K562 (cell line): ENCODE results near the gene RBMS1. TPM values are rescaled to one million over a fixed set of nuclear protein-coding genes. Genes with fewer than 3 reads are reported as not detected.

Experiments used
- ATAC-seq: fragments of 200-7000 bp; cut with Tn5 transposase; 3 replicates; pipeline ENCODE4 v1.9.1; 2020; ENCODE audit warnings: moderate library complexity
- BruUV-seq: library from RNA; stranded (reverse); fragments of 400-500 nt; replicated peaks from 2 replicates; lab custom pipeline; 2021; lab: Mats Ljungman, UMichigan
- CTCF ChIA-PET: fragments of 300-600 bp; formaldehyde crosslinking; extraction: SDS; loops from one replicate; lab custom pipeline; 2021; ENCODE audit warnings: low intra/inter-chr PET ratio; lab: Yijun Ruan, JAX
- POLR2A ChIA-PET: fragments of 300-600, 350-650 bp; sonication (Branson Sonifier 250); formaldehyde crosslinking; extraction: SDS; loops from one replicate; lab custom pipeline; 2021; ENCODE audit warnings: antibody characterized with exemption, inconsistent platforms; lab: Yijun Ruan, JAX
- DNase-seq, 4 experiments: peaks; one replicate each; pipeline versions ENCODE4 v3.0.0 to v3.0.0-alpha.2; 2011 to 2018; ENCODE audit warnings: low spot score in 3 of 4, mixed read lengths in 3 of 4; ENCODE audit errors: extremely low read depth in 1 of 4
- FAIRE-seq: peaks from 2 replicates; lab custom pipeline; 2011; peaks lifted over from hg19 to GRCh38; lab: Jason Lieb, UNC
- H2AFZ ChIP-seq: 2 replicates; pipeline ENCODE4 v1.6.0; 2011; ENCODE audit warnings: low read depth, low read length, control low read depth, inconsistent platforms
- H3K27ac ChIP-seq: fragments of 200-600 bp; 3 replicates; pipeline ENCODE4 v1.8.0; 2011; ENCODE audit warnings: low read depth, mild to moderate bottlenecking, control low read depth, inconsistent platforms, low read length, moderate library complexity, mixed read lengths; ENCODE audit errors: extremely low read depth
- H3K27me3 ChIP-seq, 2 experiments: fragments of 300-600 bp in 1 of 2; 2 replicates in 1 of 2; 3 replicates in 1 of 2; pipeline versions ENCODE4 v1.6.0 to v1.8.0; 2011; ENCODE audit warnings: inconsistent platforms in 2 of 2, low read length in 2 of 2, mild to moderate bottlenecking in 1 of 2, mixed read lengths in 1 of 2, moderate library complexity in 1 of 2; ENCODE audit not compliant: control insufficient read depth in 2 of 2, insufficient read depth in 2 of 2
- H3K36me3 ChIP-seq: fragments of 300-600 bp; 3 replicates; pipeline ENCODE4 v1.8.0; 2011; ENCODE audit warnings: mild to moderate bottlenecking, low read length, inconsistent platforms; ENCODE audit not compliant: control insufficient read depth, insufficient read depth
- H3K4me1 ChIP-seq, 2 experiments: fragments of 200-600 bp in 1 of 2; replicated peaks in 1 of 2; 2 replicates in 1 of 2; 3 replicates in 1 of 2; pipeline versions ENCODE4 v1.5.1 to v1.8.0; 2011; ENCODE audit warnings: inconsistent platforms in 2 of 2, low read length in 2 of 2, mild to moderate bottlenecking in 1 of 2, mixed read lengths in 1 of 2, moderate library complexity in 1 of 2; ENCODE audit not compliant: control insufficient read depth in 2 of 2, insufficient read depth in 2 of 2
- H3K4me2 ChIP-seq: 2 replicates; pipeline ENCODE4 v1.6.1; 2011; ENCODE audit warnings: low read length, control low read depth, inconsistent platforms, mixed read lengths; ENCODE audit not compliant: insufficient read depth
- H3K4me3 ChIP-seq: fragments of 200-600 bp; sonication (generic), shearing (Covaris generic); 2 replicates; pipeline ENCODE4 v1.5.1; 2016; ENCODE audit warnings: control low read depth, inconsistent platforms
- H3K79me2 ChIP-seq: fragments of 200-600 bp; 3 replicates; pipeline ENCODE4 v1.8.0; 2011; ENCODE audit warnings: low read length, inconsistent platforms; ENCODE audit not compliant: control insufficient read depth, insufficient read depth
- H3K9ac ChIP-seq, 2 experiments: 2 replicates each; pipeline versions ENCODE4 v1.6.0 to v1.6.1; 2011; ENCODE audit warnings: low read depth in 2 of 2, low read length in 2 of 2, control low read depth in 1 of 2, inconsistent platforms in 1 of 2, mild to moderate bottlenecking in 1 of 2, mixed read lengths in 1 of 2; ENCODE audit not compliant: insufficient read depth in 1 of 2
- H3K9me1 ChIP-seq: one replicate; pipeline ENCODE4 v1.6.0; 2011; ENCODE audit warnings: inconsistent platforms, mild to moderate bottlenecking, low read length, moderate library complexity; ENCODE audit not compliant: control insufficient read depth, insufficient read depth
- H3K9me3 ChIP-seq: replicated peaks from 2 replicates; pipeline ENCODE4 v1.5.1; 2011; ENCODE audit warnings: low read depth, low read length, inconsistent platforms; ENCODE audit not compliant: control insufficient read depth, insufficient read depth
- H4K20me1 ChIP-seq: replicated peaks from 2 replicates; pipeline ENCODE4 v1.6.1; 2011; ENCODE audit warnings: low read length, inconsistent platforms, mixed read lengths; ENCODE audit not compliant: control insufficient read depth, insufficient read depth
- CREBBP ChIP-seq: IDR thresholded peaks from one replicate; pipeline ENCODE4 v1.6.1; 2012; ENCODE audit warnings: low read depth, mild to moderate bottlenecking, control low read depth, inconsistent platforms, low read length
- KHSRP ChIP-seq: fragments of 450-650 bp; IDR thresholded peaks from 2 replicates; pipeline ENCODE4 v1.6.1; 2017
- MITF ChIP-seq: IDR thresholded peaks from 2 replicates; pipeline ENCODE4 v1.6.1; 2014; ENCODE audit warnings: antibody characterized with exemption
- MLX ChIP-seq, 2 experiments: fragments of 450-650 bp in 1 of 2; sonication (generic) in 1 of 2; formaldehyde crosslinking; conservative IDR thresholded peaks; 2 replicates each; pipeline versions ENCODE4 v1.4.0 to v1.8.1; 2020 to 2022; ENCODE audit warnings: mild to moderate bottlenecking in 1 of 2, missing genetic modification reagents in 1 of 2
- MXD1 ChIP-seq: fragments of 250-450 bp; sonication (Bioruptor Pico); IDR thresholded peaks from 2 replicates; pipeline ENCODE4 v1.8.0; 2021; ENCODE audit warnings: borderline replicate concordance, mild to moderate bottlenecking, moderate library complexity; ENCODE audit not compliant: poor library complexity, severe bottlenecking
- NCOA2 ChIP-seq, 2 experiments: fragments of 450-650 bp; IDR thresholded peaks; 2 replicates each; pipeline ENCODE4 v1.6.1; 2018; ENCODE audit warnings: mild to moderate bottlenecking in 2 of 2, moderate library complexity in 1 of 2; ENCODE audit not compliant: partially characterized antibody in 2 of 2
- NKRF ChIP-seq: fragments of 450-650 bp; IDR thresholded peaks from 2 replicates; pipeline ENCODE4 v1.6.1; 2016; ENCODE audit warnings: borderline replicate concordance
- OTX1 ChIP-seq: fragments of 450-650 bp; formaldehyde crosslinking; IDR thresholded peaks from 2 replicates; pipeline ENCODE4 v1.4.0; 2022; ENCODE audit warnings: mild to moderate bottlenecking
- PCBP1 ChIP-seq: fragments of 200-400 bp; formaldehyde crosslinking; IDR thresholded peaks from 2 replicates; pipeline ENCODE4 v1.6.1; 2018; ENCODE audit warnings: mild to moderate bottlenecking, low read depth, low read length; ENCODE audit not compliant: poor library complexity, severe bottlenecking
- SNRNP70 ChIP-seq: fragments of 200-400 bp; formaldehyde crosslinking; optimal IDR thresholded peaks from 2 replicates; pipeline ENCODE3; 2017; ENCODE audit warnings: low read depth, low read length
- SP1 ChIP-seq: sonication (generic); formaldehyde crosslinking; IDR thresholded peaks from 2 replicates; pipeline ENCODE4 v1.8.1; 2022; ENCODE audit warnings: mild to moderate bottlenecking, missing genetic modification reagents
- ZBTB2 ChIP-seq: fragments of 450-650 bp; IDR thresholded peaks from 2 replicates; pipeline ENCODE4 v1.6.1; 2016; ENCODE audit warnings: antibody characterized with exemption
- ZBTB5 ChIP-seq: fragments of 450-650 bp; IDR thresholded peaks from 2 replicates; pipeline ENCODE4 v1.6.1; 2017; ENCODE audit warnings: antibody characterized with exemption
- ZNF175 ChIP-seq: fragments of 200-800 bp; sonication (Bioruptor generic); IDR thresholded peaks from 2 replicates; pipeline ENCODE4 v1.6.1; 2016; ENCODE audit warnings: low read depth, mild to moderate bottlenecking, missing genetic modification characterization, missing compliant biosample characterization
- WGBS: fragments of 100-300 bp; shearing (Covaris generic); methylation state at CpG from one replicate; pipeline ENCODE4 v1.1.6; 2016; ENCODE audit warnings: low coverage, mixed read lengths; ENCODE audit not compliant: insufficient coverage; ENCODE audit errors: missing lambda C conversion rate; 5-methylcytosine and 5-hydroxymethylcytosine counted together
- in situ Hi-C: fragments of 300-500 bp; cut with MboI; formaldehyde crosslinking; loops from 4 replicates; pipeline ENCODE4 v1.15.0; 2018; ENCODE audit warnings: inconsistent platforms, mixed read lengths
- intact Hi-C: fragments of 100-400 bp; cut with micrococcal nuclease; formaldehyde crosslinking; loops from 2 replicates; pipeline ENCODE4 v1.14.2; 2022
- polyA plus RNA-seq, 8 experiments: library from polyadenylated mRNA; depleted of rRNA in 4 of 8; stranded (reverse) in 5 of 8; unstranded in 3 of 8; fragments of >200 nt; fragmentation: Nextera tagmentation in 2 of 8; fragmentation: Illumina TruSeq in 1 of 8; extraction: Ambion mirVana in 2 of 8; extraction: Trizol in 1 of 8; gene quantifications; 2 replicates each; pipeline versions ENCODE4 v1.2.1 to v1.2.3, GENCODE V29; 2011 to 2014; ENCODE audit warnings: inconsistent platforms in 1 of 8, missing spikeins in 1 of 8
- total RNA-seq, 7 experiments: library from RNA; depleted of rRNA in 6 of 7; stranded (reverse); fragments of >200 nt in 6 of 7; fragmentation: Illumina TruSeq in 2 of 7; extraction: Trizol in 2 of 7; gene quantifications; 2 replicates each; pipeline versions ENCODE4 v1.2.1 to v1.2.3, GENCODE V29; 2011 to 2021; ENCODE audit warnings: low replicate concordance in 1 of 7

The RBMS1 gene
- total and polyA plus RNA-seq, 9 of the 15 experiments (the other 6 are each of a cell fraction or from before 2014, with no cell fraction given) = 0.04 to 0.31 (median 0.09) TPM; not detected in 6

GRCh38 chr2:160245614-160246155 lies 247.9 kb downstream of the RBMS1 start:
- Histone ChIP-seq H3K9me1 (no peaks in the 10 kb centered on the region), H3K9me3 (no peaks in the 10 kb centered on the region), H2AFZ (no peak overlapping the region), H4K20me1 (no peaks in the 10 kb centered on the region; the same call in 1 of the 2 replicates), H3K4me1 (no peaks in the 10 kb centered on the region), H3K36me3 (no peaks in the 10 kb centered on the region), H3K9ac (no peak overlapping the region), H3K79me2 (no peaks in the 10 kb centered on the region), H3K4me3 (no peak overlapping the region), H3K4me2 (no peak overlapping the region), H3K27me3 (no peaks in the 10 kb centered on the region), H3K27ac (no peak overlapping the region)
- no peak for FAIRE-seq
- ATAC-seq = no peak
- intact Hi-C loops (no loop called here), in situ Hi-C loops (no loop called here)
- no TSS peak for BruUV-seq
- CTCF ChIA-PET = no interaction called here
- 3% methylated on average over 5 of the region's 5 CpGs for WGBS
- POLR2A ChIA-PET = no interaction called here
- no peak for DNase-seq
- TF ChIP-seq OTX1 (CRISPR knock-in tag) (no peak), NKRF (no peak), MLX (CRISPR knock-in tag; conservative IDR thresholded peaks at IDR 0.05) (no peak), SP1 (no peak), PCBP1 (no peak), CREBBP (no peak), KHSRP (no peak), SNRNP70 (no peak), MXD1 (no peak), ZNF175 (no peak), MITF (no peak), NCOA2 (IDR thresholded peaks at IDR 0.05; ENCODE audit: partially characterized antibody in 2 of 2) (no peak), ZBTB2 (no peak), ZBTB5 (no peak)
